ENCODE results near the gene UBL3. TPM values are rescaled to one million over a fixed set of nuclear protein-coding genes. Genes with fewer than 3 reads are reported as not detected.
A peak's percentile ranks its signal among the peaks of the same experiment; 100 is the strongest.

UBL3 gene
- total RNA-seq, 1 experiment from 2014 or later: 19.0 TPM

- no peak overlapping the region for H3K14ac ChIP-seq (ENCODE audit: insufficient read depth, low read length)
- H3K4me2 ChIP-seq (ENCODE audit: insufficient read depth, insufficient read length, low read length): no peak overlapping the region
- H2BK20ac ChIP-seq (ENCODE audit: low read depth, low read length, poor library complexity, severe bottlenecking): no peak overlapping the region
- peak overlapping the region; percentile 85 for H3K18ac ChIP-seq (ENCODE audit: insufficient read length, low read depth, low read length)
- no peak overlapping the region for H3K4ac ChIP-seq (ENCODE audit: low read depth, low read length)
- WGBS (ENCODE audit: extremely low coverage, insufficient read length, low lambda C conversion rate): no CpG with 5 or more reads among the region's 6 CpGs
- DNase-seq: no peak
- H3K9me3 Mint-ChIP-seq: no peaks in the 10 kb centered on the region
- H3K23me2 ChIP-seq (ENCODE audit: insufficient read length, low read depth, low read length, poor library complexity, severe bottlenecking): no peaks in the 10 kb centered on the region
- no peaks in the 10 kb centered on the region for H3K79me2 ChIP-seq (ENCODE audit: insufficient read depth, low read length)
- no peak overlapping the region for H4K8ac ChIP-seq (replicated peaks; ENCODE audit: insufficient read length, low read depth, low read length)
- peaks cover 7% of the 10 kb centered on the region; the same call in 1 of the 2 replicates for H3K4me1 ChIP-seq (ENCODE audit: insufficient read depth, low read length)
- H2BK120ac ChIP-seq (ENCODE audit: low read depth, low read length, poor library complexity, severe bottlenecking): no peak overlapping the region
- no peaks in the 10 kb centered on the region; the same call in 1 of the 2 replicates for H3K27me3 Mint-ChIP-seq (ENCODE audit: low read depth)
- no peaks in the 10 kb centered on the region for H3K36me3 Mint-ChIP-seq (ENCODE audit: insufficient read depth in 1 of 3, low read depth in 3 of 3)
- H4K91ac ChIP-seq (ENCODE audit: insufficient read length, low read depth, low read length): no peak overlapping the region
- H3K79me1 ChIP-seq (ENCODE audit: insufficient read depth, low read depth, low read length, poor library complexity, severe bottlenecking): no peaks in the 10 kb centered on the region
- H4K5ac ChIP-seq (ENCODE audit: insufficient read length, low read depth, low read length): no peak overlapping the region
- H3T11ph ChIP-seq (ENCODE audit: low read length): peak overlapping the region; percentile 79
- H3K56ac ChIP-seq (ENCODE audit: insufficient read length, low read depth, low read length): no peak overlapping the region
- no peaks in the 10 kb centered on the region for H3K27me3 ChIP-seq (ENCODE audit: insufficient read depth, low read length)
- peaks cover 56 to 58% of the 10 kb centered on the region in 2 experiments for H3K4me1 Mint-ChIP-seq
- H2AK5ac ChIP-seq (ENCODE audit: insufficient read length, low read length): no peak overlapping the region
- no peak overlapping the region for H3K4me3 Mint-ChIP-seq
- H2BK5ac ChIP-seq (ENCODE audit: insufficient read length, low read length): no peak overlapping the region
- H2AFZ ChIP-seq (ENCODE audit: low read length): no peak overlapping the region
- no peak overlapping the region for H3K23ac ChIP-seq (ENCODE audit: insufficient read length, low read depth, low read length)
- H3K9ac ChIP-seq (ENCODE audit: extremely low read depth, insufficient read length, low read length): no peak overlapping the region
- H2BK15ac ChIP-seq (ENCODE audit: low read depth, low read length): no peak overlapping the region
- H4K20me1 ChIP-seq (ENCODE audit: control insufficient read depth, insufficient read depth, insufficient read length): no peaks in the 10 kb centered on the region
- H2BK12ac ChIP-seq (ENCODE audit: insufficient read length, low read depth, low read length): no peak overlapping the region
- H3K27ac ChIP-seq (ENCODE audit: insufficient read length, low read depth, low read length): no peak overlapping the region
- TF ChIP-seq CTCF (conservative IDR thresholded peaks at IDR 0.05): no peak
- no peaks in the 10 kb centered on the region for H3K9me3 ChIP-seq (ENCODE audit: control insufficient read depth, low read depth, low read length)
- peak overlapping the region in 2 of 3 experiments; percentile 59 to 75; a peak in 2 of 7 replicates for H3K27ac Mint-ChIP-seq
These were observed 33.6 kb upstream of the UBL3 start for GRCh38 chr13:29883941-29884518.
